Measurements from ENCODE around the gene LEF1. TPM values are rescaled to one million over a fixed set of nuclear protein-coding genes. Genes with fewer than 3 reads are reported as not detected.

LEF1 gene
- total and polyA plus RNA-seq, 12 donors, result 0.22 to 4.6 (median 0.76) TPM; not detected in 1

DNA sequence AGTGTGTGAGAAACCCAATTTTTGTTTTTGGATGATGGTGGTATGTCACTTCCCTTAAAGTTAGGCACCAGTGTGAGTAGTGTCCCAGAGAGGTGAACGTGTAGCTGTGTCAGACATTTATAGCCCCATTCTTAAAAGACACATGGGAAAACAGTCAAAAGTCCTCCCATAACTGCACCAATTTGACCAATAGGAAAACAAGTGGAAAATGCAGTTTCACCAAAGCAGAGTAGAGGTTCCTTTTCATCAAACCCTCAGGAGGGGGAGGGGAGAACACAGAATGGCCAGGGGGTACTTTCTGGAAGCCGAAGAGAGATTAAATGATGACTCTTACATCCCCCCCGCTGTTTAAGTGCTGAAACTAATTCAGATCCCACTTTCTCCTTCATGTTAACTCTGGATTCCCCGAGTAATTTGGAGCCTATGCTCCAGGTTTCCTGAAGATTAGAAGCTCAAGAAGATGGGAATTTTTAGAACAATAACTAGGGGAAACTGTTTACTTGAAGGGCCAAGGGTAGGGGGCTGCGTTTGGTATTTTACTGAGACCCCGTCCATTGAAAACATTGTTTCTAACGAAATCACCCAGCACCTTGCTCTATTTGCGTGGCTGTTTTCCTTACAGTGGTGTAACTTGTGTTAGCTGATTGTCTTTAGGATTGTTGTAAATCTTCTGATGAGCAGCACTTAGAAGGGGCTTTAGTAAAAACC, 2.1 kb upstream of the LEF1 start:
- DNase-seq (no peak), ATAC-seq (no peak)
- no peak overlapping the region for H3K27ac ChIP-seq
- no peaks in the 10 kb centered on the region for H3K36me3 ChIP-seq
- no peaks in the 10 kb centered on the region for H3K9me3 ChIP-seq
- H3K4me3 ChIP-seq, result no peak overlapping the region
- WGBS, 2 donors, result 18 to 20% methylated on average over 8 of the region's 8 CpGs
- TF ChIP-seq, protein P1, sequence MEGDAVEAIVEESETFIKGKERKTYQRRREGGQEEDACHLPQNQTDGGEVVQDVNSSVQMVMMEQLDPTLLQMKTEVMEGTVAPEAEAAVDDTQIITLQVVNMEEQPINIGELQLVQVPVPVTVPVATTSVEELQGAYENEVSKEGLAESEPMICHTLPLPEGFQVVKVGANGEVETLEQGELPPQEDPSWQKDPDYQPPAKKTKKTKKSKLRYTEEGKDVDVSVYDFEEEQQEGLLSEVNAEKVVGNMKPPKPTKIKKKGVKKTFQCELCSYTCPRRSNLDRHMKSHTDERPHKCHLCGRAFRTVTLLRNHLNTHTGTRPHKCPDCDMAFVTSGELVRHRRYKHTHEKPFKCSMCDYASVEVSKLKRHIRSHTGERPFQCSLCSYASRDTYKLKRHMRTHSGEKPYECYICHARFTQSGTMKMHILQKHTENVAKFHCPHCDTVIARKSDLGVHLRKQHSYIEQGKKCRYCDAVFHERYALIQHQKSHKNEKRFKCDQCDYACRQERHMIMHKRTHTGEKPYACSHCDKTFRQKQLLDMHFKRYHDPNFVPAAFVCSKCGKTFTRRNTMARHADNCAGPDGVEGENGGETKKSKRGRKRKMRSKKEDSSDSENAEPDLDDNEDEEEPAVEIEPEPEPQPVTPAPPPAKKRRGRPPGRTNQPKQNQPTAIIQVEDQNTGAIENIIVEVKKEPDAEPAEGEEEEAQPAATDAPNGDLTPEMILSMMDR (IDR thresholded peaks at IDR 0.05), result no peak
- intact Hi-C loops (cut with DNase I), result loop anchor here in 1 of 10 donors (10.0 kb wide), 1 partner anchor 404 kb away; no protein-coding TSS in a partner anchor
- H3K4me1 ChIP-seq, result peaks cover 3 to 55% (median 37%) of the 10 kb centered on the region in 9 donors
- peaks cover 19 to 99% (median 87%) of the 10 kb centered on the region in 7 donors for H3K27me3 ChIP-seq

DNA sequence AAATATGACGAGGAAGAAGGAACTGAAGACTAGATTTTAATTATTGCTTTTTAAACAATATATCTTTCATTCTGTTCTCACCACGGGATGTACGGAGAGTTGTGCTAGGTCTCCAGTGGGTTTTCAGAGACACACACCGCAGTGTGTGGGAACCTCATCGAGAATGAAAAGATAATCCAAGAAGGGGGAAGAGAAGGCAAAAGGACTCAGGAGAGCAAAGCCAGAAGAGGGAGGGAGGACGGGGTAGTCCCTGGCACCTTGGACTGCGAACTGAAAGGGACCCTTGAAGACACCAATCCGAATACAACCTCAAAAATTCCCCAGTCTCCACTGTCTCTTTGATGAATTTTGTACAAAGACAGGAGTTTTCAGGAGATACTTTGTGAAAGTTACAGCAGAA, 932 bp upstream of the LEF1 start:
- H3K36me3 ChIP-seq, result no peaks in the 10 kb centered on the region
- TF ChIP-seq, protein P1 (IDR thresholded peaks at IDR 0.05), result no peak
- intact Hi-C loops (cut with DNase I), result loop anchor here in 2 of 10 donors (10.0 kb wide), 2 partner anchors 395 to 405 kb away; no protein-coding TSS in a partner anchor
- 24 to 31% methylated on average over 8 of the region's 8 CpGs for WGBS, 2 donors
- ATAC-seq (no peak), DNase-seq (no peak)
- H3K4me3 ChIP-seq, result peak overlapping the region in 1 of 10 donors; percentile 62
- peaks cover 19 to 99% (median 91%) of the 10 kb centered on the region in 7 donors for H3K27me3 ChIP-seq
- H3K27ac ChIP-seq, result no peak overlapping the region
- H3K4me1 ChIP-seq, result peaks cover 3 to 55% (median 37%) of the 10 kb centered on the region in 9 donors
- H3K9me3 ChIP-seq, result no peaks in the 10 kb centered on the region

DNA sequence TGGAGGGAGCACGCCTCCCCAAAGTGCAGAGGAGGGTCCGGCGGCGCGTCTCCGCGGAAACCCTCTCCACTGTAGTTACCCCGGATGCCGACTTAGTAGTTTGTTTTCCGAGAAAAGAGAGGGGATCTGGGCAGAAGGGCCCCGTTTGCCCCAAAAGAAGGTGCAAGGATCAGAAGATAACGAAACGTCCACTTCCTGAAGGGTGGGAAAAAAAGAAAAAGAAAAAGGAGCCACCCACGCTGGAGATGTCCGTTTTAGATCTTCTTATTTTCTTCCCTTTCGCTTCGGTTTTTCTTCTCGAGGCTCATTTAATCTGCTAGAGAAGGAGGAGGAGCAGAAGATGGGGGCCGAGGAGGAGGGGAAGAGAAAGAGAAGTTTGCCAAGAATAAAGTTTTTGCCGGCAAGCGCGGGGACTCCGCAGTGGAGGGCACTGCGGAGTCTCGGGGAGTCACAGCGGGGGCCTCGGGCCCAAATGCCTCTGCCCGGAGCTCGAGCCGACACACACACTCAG, 517 bp downstream of the LEF1 start:
- Histone ChIP-seq H3K4me1 (peaks cover 3 to 51% (median 33%) of the 10 kb centered on the region in 9 donors), H3K27me3 (peaks cover 19 to 97% (median 93%) of the 10 kb centered on the region in 7 donors), H3K9me3 (no peaks in the 10 kb centered on the region), H3K4me3 (peak overlapping the region; percentile 37 to 63 (median 56)), H3K36me3 (no peaks in the 10 kb centered on the region), H3K27ac (peak overlapping the region in 2 of 10 donors; percentile 25 to 55)
- DNase-seq, result no peak
- TF ChIP-seq, protein P1 (IDR thresholded peaks at IDR 0.05), result no peak
- ATAC-seq, result no peak
- intact Hi-C loops (cut with DNase I), result loop anchor here in 1 of 10 donors (10.0 kb wide), 1 partner anchor 397 kb away; no protein-coding TSS in a partner anchor
- 0 to 1% methylated on average over 30 of the region's 30 CpGs for WGBS, 2 donors

DNA sequence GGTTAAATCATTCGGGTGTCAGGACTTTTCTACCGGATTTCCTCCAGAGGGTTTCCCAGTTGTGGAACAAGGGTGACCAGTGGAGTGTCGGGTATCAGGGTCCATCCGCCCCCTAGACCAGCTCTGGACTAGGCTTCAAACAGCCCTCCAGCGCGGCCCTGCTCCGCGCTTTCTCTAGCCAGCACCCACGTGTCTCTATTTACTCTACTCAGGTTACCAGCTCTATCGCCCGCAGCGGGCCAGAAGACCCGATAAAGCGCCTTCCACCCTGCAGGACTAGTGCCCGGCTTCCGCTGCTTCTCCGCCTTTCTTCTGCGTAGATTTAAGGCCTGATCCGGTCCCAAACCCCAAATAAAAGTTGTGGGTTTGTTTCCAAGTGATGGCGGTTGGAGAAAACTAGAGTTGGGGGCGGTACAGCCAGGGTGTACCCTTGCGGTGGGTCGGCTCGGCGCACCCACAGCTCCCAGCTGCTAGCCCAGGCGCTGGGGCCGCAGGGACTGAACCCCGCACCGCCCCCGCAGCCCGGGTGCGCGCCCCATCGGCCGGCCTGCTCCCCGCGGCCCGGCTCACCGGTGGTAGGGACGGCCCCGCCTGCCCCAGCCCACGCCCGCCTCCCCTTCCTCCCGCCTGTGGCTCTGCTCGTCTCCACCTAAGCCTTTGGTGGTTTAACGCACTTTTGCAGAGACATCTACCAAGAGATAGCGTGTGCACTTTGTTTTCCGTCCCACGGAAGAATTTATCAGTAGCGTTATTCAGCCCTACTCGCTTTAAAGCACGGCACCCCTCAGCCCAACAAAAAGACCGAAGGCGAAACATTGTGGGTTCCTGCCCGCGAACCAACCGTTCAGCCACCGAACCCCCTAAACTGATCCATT, 2.1 kb downstream of the LEF1 start:
- 2 to 6% methylated on average over 58 of the region's 58 CpGs for WGBS, 2 donors
- TF ChIP-seq, protein P1 (IDR thresholded peaks at IDR 0.05), result no peak
- no peaks in the 10 kb centered on the region for H3K36me3 ChIP-seq
- no peak for DNase-seq
- H3K27me3 ChIP-seq, result peaks cover 10 to 99% (median 94%) of the 10 kb centered on the region in 7 donors
- intact Hi-C loops (cut with DNase I), result loop anchor here in 1 of 10 donors (10.0 kb wide), 1 partner anchor 398 kb away; no protein-coding TSS in a partner anchor
- peaks cover 3 to 35% (median 23%) of the 10 kb centered on the region in 9 donors for H3K4me1 ChIP-seq
- H3K9me3 ChIP-seq, result no peaks in the 10 kb centered on the region
- peak in 5 of 8 donors; percentile 13 to 30 (median 24) for ATAC-seq
- H3K4me3 ChIP-seq, result peak overlapping the region in 9 of 10 donors; percentile 4 to 63 (median 58)
- peak overlapping the region in 3 of 10 donors; percentile 10 to 38 (median 19) for H3K27ac ChIP-seq

Measured in heart right ventricle (tissue), 16 donors.